Neural crest cell (in vitro differentiated cells): ENCODE measurements around the gene SHMT2. TPM values are rescaled to one million over a fixed set of nuclear protein-coding genes. Genes with fewer than 3 reads are reported as not detected.

ENCODE experiments used
- DNase-seq: peaks from one replicate; pipeline ENCODE4 v3.0.0; 2021; ENCODE audit warnings: low read depth, mixed read lengths, low spot score
- H3K27ac Mint-ChIP-seq: one replicate; pipeline ENCODE4 v1.8.0; 2021; ENCODE audit warnings: mild to moderate bottlenecking, mixed read lengths; ENCODE audit not compliant: unreplicated experiment
- H3K27me3 Mint-ChIP-seq: 2 replicates; pipeline ENCODE4 v1.8.0; 2021; ENCODE audit warnings: low read depth, mild to moderate bottlenecking, mixed read lengths
- H3K36me3 Mint-ChIP-seq: 2 replicates; pipeline ENCODE4 v1.8.0; 2021; ENCODE audit warnings: low read depth, mild to moderate bottlenecking, mixed read lengths
- H3K4me1 Mint-ChIP-seq: 2 replicates; pipeline ENCODE4 v1.8.0; 2021; ENCODE audit warnings: mixed read lengths
- H3K4me3 Mint-ChIP-seq: one replicate; pipeline ENCODE4 v1.8.0; 2021; ENCODE audit warnings: mild to moderate bottlenecking, mixed read lengths
- H3K9me3 Mint-ChIP-seq: 2 replicates; pipeline ENCODE4 v1.8.0; 2021; ENCODE audit warnings: mixed read lengths
- CTCF ChIP-seq: fragments of 200-600 bp; sonication (generic); conservative IDR thresholded peaks from 2 replicates; pipeline ENCODE4 v1.5.0; 2021; ENCODE audit warnings: antibody characterized with exemption, mild to moderate bottlenecking
- total RNA-seq: library from RNA; stranded (reverse); gene quantifications from 2 replicates; pipeline ENCODE4 v1.2.1, GENCODE V29; 2021

SHMT2 gene
- total RNA-seq, 1 donor from 2014 or later, result 230 TPM

GRCh38 chr12:57219205-57219992, 10.1 kb upstream of the SHMT2 start:
- H3K27ac Mint-ChIP-seq, result no peak overlapping the region
- no peak for TF ChIP-seq CTCF

DNA sequence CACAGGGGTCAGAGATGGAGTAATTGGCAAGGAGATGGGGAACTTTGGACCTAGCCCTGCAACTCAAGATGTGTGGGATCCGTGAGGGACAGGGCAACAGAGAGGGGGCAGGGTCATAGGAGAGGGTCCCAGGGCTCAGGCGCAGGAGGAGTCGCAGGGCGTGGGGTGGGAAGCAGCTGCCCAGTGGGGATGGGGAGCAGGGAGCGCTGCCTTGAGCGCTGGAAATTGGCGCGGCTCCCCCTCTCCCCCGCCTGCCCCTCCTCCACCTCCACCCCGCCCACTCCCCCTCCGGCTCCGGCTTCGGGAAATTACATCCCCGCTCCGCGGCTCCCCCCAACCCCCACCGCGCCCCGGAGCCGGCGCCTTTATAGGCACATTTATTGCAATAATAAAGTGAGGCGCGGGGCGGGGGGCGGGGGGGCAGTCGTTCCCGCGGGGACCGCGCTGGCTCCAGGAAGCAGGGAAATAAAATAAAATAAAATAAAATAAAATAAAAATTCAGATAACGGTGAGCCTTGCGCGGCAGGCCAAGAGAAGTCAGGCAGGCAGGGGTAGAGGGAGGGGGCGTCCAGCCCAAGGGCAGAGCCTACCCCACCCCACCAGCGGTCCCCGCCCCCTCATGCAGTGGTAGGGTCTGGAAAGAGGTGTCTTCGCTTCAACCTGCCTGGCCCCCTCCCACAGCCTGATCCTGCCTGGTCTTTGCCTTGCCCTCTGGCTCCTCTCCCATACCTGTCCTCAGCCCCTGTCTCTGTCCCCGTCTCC, 9.3 kb upstream of the SHMT2 start:
- TF ChIP-seq CTCF, result no peak
- peaks cover 51% of the 10 kb centered on the region for H3K4me1 Mint-ChIP-seq
- H3K36me3 Mint-ChIP-seq, result no peaks in the 10 kb centered on the region
- H3K9me3 Mint-ChIP-seq, result no peaks in the 10 kb centered on the region
- no peak for DNase-seq
- H3K27me3 Mint-ChIP-seq, result peaks cover 91% of the 10 kb centered on the region
- no peak overlapping the region for H3K27ac Mint-ChIP-seq
- H3K4me3 Mint-ChIP-seq, result peak overlapping the region; percentile 47

More at GRCh38 chr12:57219205-57219992, 10.1 kb upstream of the SHMT2 start:
- Mint-ChIP-seq H3K27me3 (peaks cover 93% of the 10 kb centered on the region), H3K4me1 (peaks cover 52% of the 10 kb centered on the region), H3K36me3 (no peaks in the 10 kb centered on the region), H3K9me3 (no peaks in the 10 kb centered on the region), H3K4me3 (peak overlapping the region; percentile 47)
- no peak for DNase-seq

GRCh38 chr12:57220770-57221168, 8.7 kb upstream of the SHMT2 start:
- H3K4me3 Mint-ChIP-seq, result peak overlapping the region; percentile 5
- peaks cover 45% of the 10 kb centered on the region for H3K4me1 Mint-ChIP-seq
- no peak overlapping the region for H3K27ac Mint-ChIP-seq

GRCh38 chr12:57221169-57221917, 8.2 kb upstream of the SHMT2 start:
- peak overlapping the region; percentile 5 for H3K4me3 Mint-ChIP-seq
- H3K27ac Mint-ChIP-seq, result no peak overlapping the region
- DNase-seq, result no peak
- H3K36me3 Mint-ChIP-seq, result no peaks in the 10 kb centered on the region
- H3K4me1 Mint-ChIP-seq, result peaks cover 45% of the 10 kb centered on the region
- H3K27me3 Mint-ChIP-seq, result peaks cover 91% of the 10 kb centered on the region
- H3K9me3 Mint-ChIP-seq, result no peaks in the 10 kb centered on the region
- TF ChIP-seq CTCF, result no peak

More at GRCh38 chr12:57220770-57221168, 8.7 kb upstream of the SHMT2 start:
- DNase-seq, result no peak
- no peaks in the 10 kb centered on the region for H3K9me3 Mint-ChIP-seq
- no peak for TF ChIP-seq CTCF
- peaks cover 90% of the 10 kb centered on the region for H3K27me3 Mint-ChIP-seq
- H3K36me3 Mint-ChIP-seq, result no peaks in the 10 kb centered on the region
